Measurements from ENCODE around the gene SLC7A4. TPM values are rescaled to one million over a fixed set of nuclear protein-coding genes. Genes with fewer than 3 reads are reported as not detected.
A peak's percentile ranks its signal among the peaks of the same experiment; 100 is the strongest.

Gene SLC7A4
- total RNA-seq, 1 donor from 2014 or later, result 0.25 TPM

DNA sequence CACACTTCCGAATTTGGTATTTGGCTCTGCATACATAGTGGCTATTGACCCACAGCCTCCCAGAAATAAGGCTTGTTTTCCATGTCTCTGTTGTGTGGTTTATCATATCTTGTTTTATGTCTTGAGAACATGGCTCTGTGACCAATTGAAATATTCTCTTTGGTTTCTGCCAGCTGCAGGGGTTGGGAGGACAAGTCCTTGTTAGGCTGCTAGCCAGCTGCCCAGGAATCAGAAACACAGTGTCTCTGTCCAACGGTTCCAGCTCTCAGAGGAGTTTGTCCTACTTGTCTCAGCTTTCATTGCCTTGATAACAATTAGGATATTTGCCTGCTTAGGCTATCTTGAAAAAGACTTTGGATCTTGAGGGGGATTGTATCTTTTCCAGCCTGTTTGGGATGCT lies 6.0 kb upstream of the SLC7A4 start:
- no peak for DNase-seq
- TF ChIP-seq, protein P1, sequence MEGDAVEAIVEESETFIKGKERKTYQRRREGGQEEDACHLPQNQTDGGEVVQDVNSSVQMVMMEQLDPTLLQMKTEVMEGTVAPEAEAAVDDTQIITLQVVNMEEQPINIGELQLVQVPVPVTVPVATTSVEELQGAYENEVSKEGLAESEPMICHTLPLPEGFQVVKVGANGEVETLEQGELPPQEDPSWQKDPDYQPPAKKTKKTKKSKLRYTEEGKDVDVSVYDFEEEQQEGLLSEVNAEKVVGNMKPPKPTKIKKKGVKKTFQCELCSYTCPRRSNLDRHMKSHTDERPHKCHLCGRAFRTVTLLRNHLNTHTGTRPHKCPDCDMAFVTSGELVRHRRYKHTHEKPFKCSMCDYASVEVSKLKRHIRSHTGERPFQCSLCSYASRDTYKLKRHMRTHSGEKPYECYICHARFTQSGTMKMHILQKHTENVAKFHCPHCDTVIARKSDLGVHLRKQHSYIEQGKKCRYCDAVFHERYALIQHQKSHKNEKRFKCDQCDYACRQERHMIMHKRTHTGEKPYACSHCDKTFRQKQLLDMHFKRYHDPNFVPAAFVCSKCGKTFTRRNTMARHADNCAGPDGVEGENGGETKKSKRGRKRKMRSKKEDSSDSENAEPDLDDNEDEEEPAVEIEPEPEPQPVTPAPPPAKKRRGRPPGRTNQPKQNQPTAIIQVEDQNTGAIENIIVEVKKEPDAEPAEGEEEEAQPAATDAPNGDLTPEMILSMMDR (IDR thresholded peaks at IDR 0.05; ENCODE audit: borderline replicate concordance), result no peak
- no peaks in the 10 kb centered on the region for H3K36me3 ChIP-seq
- H3K4me1 ChIP-seq, result peaks cover 11% of the 10 kb centered on the region
- intact Hi-C loops (cut with micrococcal nuclease), result no loop called here
- no peak overlapping the region for H3K4me3 ChIP-seq
- H3K9me3 ChIP-seq (replicated peaks), result no peaks in the 10 kb centered on the region
- H3K27me3 ChIP-seq (ENCODE audit: low read depth), result peaks cover 11% of the 10 kb centered on the region
- H3K27ac ChIP-seq (replicated peaks), result peak overlapping the region; percentile 61

DNA sequence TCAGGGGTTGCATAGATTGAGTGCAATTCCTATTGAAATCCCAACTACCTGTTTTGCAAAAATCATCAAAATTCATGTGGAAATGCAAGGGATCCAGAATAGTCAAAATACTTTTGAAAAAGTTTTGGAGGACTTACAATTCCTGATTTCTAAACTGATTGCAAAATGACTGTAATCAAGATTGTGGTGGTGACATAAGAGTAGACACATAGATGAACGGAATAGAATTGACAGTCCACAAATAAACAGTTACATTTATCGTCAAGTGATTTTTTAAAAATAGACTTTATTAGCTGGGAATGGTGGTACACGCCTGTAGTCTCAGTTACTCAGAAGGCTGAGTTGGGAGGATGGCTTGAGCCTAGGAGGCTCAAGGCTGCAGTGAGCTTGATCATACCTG lies 2.6 kb upstream of the SLC7A4 start:
- Histone ChIP-seq H3K27ac (replicated peaks) (no peak overlapping the region), H3K9me3 (replicated peaks) (no peaks in the 10 kb centered on the region), H3K4me3 (no peak overlapping the region), H3K4me1 (peaks cover 21% of the 10 kb centered on the region), H3K36me3 (no peaks in the 10 kb centered on the region), H3K27me3 (ENCODE audit: low read depth) (peaks cover 40% of the 10 kb centered on the region)
- TF ChIP-seq, protein P1 (IDR thresholded peaks at IDR 0.05; ENCODE audit: borderline replicate concordance), result no peak
- intact Hi-C loops (cut with micrococcal nuclease), result no loop called here
- no peak for DNase-seq

DNA sequence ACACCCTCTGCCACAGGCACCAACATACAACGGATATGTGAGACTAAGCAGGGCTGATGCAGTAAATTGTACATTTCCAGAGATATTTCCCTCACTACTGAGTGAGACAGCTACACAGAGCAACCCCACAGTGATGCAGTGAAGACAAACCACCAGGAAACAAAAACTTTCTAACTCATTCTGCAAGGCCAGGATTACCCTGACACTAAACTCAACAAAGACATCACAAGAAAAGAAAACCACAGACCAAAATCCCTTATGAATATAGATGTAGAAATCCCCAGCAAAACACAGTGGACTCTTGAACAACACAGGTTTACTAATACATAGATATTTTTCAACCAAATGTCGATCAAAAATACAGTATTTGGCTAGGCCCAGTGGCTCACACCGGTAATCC lies 1.5 kb upstream of the SLC7A4 start:
- no peaks in the 10 kb centered on the region for H3K9me3 ChIP-seq (replicated peaks)
- H3K36me3 ChIP-seq, result no peaks in the 10 kb centered on the region
- TF ChIP-seq, protein P1 (IDR thresholded peaks at IDR 0.05; ENCODE audit: borderline replicate concordance), result no peak
- no peak for DNase-seq
- intact Hi-C loops (cut with micrococcal nuclease), result no loop called here
- no peak overlapping the region for H3K27ac ChIP-seq (replicated peaks)
- H3K4me3 ChIP-seq, result no peak overlapping the region
- H3K27me3 ChIP-seq (ENCODE audit: low read depth), result peaks cover 51% of the 10 kb centered on the region
- H3K4me1 ChIP-seq, result peaks cover 21% of the 10 kb centered on the region

DNA sequence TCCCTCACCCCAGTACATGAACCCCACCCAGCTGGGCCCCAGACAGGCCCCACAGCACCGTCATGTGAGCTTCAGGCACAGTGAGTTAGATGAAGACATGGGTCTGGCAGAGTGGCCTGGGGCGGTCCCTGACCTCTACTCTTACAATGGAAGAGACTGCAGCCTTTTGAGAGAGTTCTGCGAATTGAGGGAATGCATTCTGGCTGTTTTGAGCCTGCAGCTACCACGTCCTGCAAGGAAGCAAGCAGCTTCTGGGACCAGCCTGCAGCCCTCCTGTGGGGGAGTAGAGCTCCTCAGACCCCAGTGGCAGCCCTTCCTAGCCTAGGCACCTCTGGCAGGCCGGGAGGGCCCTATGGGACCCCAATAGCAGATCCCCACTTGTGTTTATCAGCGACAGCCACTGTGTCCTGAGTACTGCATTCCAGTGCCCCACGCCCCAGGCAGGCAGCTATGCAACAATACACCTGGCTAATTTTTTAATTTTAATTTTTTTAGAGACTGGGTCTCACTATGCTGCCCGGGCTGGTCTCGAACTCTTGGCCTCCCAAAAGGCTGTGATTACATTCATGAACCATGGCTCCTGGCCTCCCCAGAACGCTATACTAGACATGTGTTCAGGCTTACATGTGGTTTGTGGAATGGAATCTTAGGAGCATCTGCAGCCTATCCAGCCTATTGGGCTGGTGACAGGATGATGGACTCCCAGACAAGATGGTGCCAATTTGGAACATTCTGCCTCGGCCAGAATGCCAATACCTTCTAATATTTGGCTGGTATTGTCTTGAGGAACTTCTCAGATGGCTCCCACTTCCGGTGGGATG lies 717 bp upstream of the SLC7A4 start:
- intact Hi-C loops (cut with micrococcal nuclease), result no loop called here
- H3K27ac ChIP-seq (replicated peaks), result no peak overlapping the region

DNA sequence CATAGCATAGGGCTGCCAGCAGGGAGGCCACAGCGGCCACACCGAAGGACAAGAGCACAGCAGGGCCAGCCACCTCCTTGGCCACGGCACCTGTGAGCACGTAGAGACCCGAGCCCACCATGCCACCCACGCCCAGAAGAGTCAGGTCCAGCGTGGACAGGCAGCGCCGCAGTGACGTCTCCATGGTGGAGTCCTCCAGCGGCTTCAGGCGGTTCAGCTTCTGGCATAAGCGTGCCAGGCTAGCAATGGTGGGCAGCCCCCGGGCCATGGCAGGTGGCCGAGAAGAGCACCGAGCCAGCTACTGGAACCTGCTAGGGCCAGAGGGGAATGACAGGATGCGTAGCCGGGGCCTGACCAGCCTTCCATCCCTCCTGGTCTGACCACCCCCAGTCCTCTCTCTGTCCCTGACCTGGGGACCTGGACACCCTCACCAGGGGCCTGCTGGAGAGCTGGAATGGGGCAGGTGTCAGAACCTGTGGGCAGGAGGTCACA lies 770 bp downstream of the SLC7A4 start:
- intact Hi-C loops (cut with micrococcal nuclease), result no loop called here
- Histone ChIP-seq H3K4me1 (peaks cover 18% of the 10 kb centered on the region), H3K27ac (replicated peaks) (no peak overlapping the region), H3K27me3 (ENCODE audit: low read depth) (peaks cover 56% of the 10 kb centered on the region), H3K36me3 (no peaks in the 10 kb centered on the region), H3K4me3 (peak overlapping the region; percentile 59), H3K9me3 (replicated peaks) (no peaks in the 10 kb centered on the region)
- no peak for DNase-seq
- TF ChIP-seq, protein P1 (IDR thresholded peaks at IDR 0.05; ENCODE audit: borderline replicate concordance), result no peak

More for the DNA sequence above, 717 bp upstream of the SLC7A4 start:
- TF ChIP-seq, protein P1 (IDR thresholded peaks at IDR 0.05; ENCODE audit: borderline replicate concordance), result no peak
- peaks cover 56% of the 10 kb centered on the region for H3K27me3 ChIP-seq (ENCODE audit: low read depth)
- H3K4me1 ChIP-seq, result peaks cover 14% of the 10 kb centered on the region
- H3K4me3 ChIP-seq, result peak overlapping the region; percentile 59
- H3K36me3 ChIP-seq, result no peaks in the 10 kb centered on the region
- no peak for DNase-seq
- no peaks in the 10 kb centered on the region for H3K9me3 ChIP-seq (replicated peaks)
